Mesenchymal stem cell (in vitro differentiated cells and primary cell): ENCODE data around the gene LAPTM5.
"Not testable (repeated sequence)": the region's sequence is repeated elsewhere in the genome, so short reads cannot be mapped to it uniquely, and the experiment has no call there.

Source experiments
- DNase-seq: peaks from one replicate; pipeline ENCODE4 v3.0.0-alpha.2; 2013
- H2AFZ ChIP-seq: one replicate; pipeline ENCODE4 v1.6.1; 2013; ENCODE audit warnings: low read depth, mild to moderate bottlenecking, control low read depth, inconsistent platforms, low read length, moderate library complexity
- H2AK5ac ChIP-seq: 2 replicates; pipeline ENCODE4 v1.6.1; 2013; ENCODE audit warnings: low read length, moderate library complexity, mild to moderate bottlenecking, inconsistent platforms; ENCODE audit not compliant: severe bottlenecking
- H2BK120ac ChIP-seq: one replicate; pipeline ENCODE4 v1.6.1; 2013; ENCODE audit warnings: low read depth, mild to moderate bottlenecking, inconsistent platforms, low read length, moderate library complexity
- H2BK12ac ChIP-seq, 2 experiments: one replicate each; pipeline ENCODE4 v1.6.1; 2013; ENCODE audit warnings: inconsistent platforms in 2 of 2, low read length in 2 of 2, mild to moderate bottlenecking in 2 of 2, moderate library complexity in 2 of 2, control low read depth in 1 of 2
- H2BK15ac ChIP-seq: one replicate; pipeline ENCODE4 v1.6.1; 2013; ENCODE audit warnings: mild to moderate bottlenecking, low read depth, inconsistent platforms; ENCODE audit not compliant: poor library complexity, severe bottlenecking
- H2BK5ac ChIP-seq: 2 replicates; pipeline ENCODE4 v1.6.1; 2013; ENCODE audit warnings: low read depth, mild to moderate bottlenecking, low read length, control low read depth, inconsistent platforms; ENCODE audit not compliant: poor library complexity, severe bottlenecking
- H3K14ac ChIP-seq, 2 experiments: one replicate each; pipeline ENCODE4 v1.6.1; 2013; ENCODE audit warnings: inconsistent platforms in 2 of 2, low read length in 2 of 2, control low read depth in 1 of 2, mild to moderate bottlenecking in 1 of 2, moderate library complexity in 1 of 2
- H3K18ac ChIP-seq, 2 experiments: one replicate each; pipeline ENCODE4 v1.6.1; 2013; ENCODE audit warnings: inconsistent platforms in 2 of 2, low read length in 2 of 2, control low read depth in 1 of 2, low read depth in 1 of 2, mild to moderate bottlenecking in 1 of 2
- H3K23ac ChIP-seq, 2 experiments: one replicate each; pipeline ENCODE4 v1.6.1; 2013; ENCODE audit warnings: inconsistent platforms in 2 of 2, low read length in 2 of 2, mild to moderate bottlenecking in 2 of 2, moderate library complexity in 2 of 2, control low read depth in 1 of 2
- H3K27ac ChIP-seq: 2 replicates; pipeline ENCODE4 v1.5.1; 2013; ENCODE audit warnings: mild to moderate bottlenecking, moderate library complexity, low read length, control low read depth, inconsistent platforms; ENCODE audit not compliant: poor library complexity, severe bottlenecking
- H3K27me3 ChIP-seq, 2 experiments: 2 replicates each; pipeline versions ENCODE4 v1.6.1 to v1.7.0; 2013; ENCODE audit warnings: low read length in 2 of 2, mild to moderate bottlenecking in 2 of 2, moderate library complexity in 2 of 2, control low read depth in 1 of 2, inconsistent platforms in 1 of 2; ENCODE audit not compliant: control insufficient read depth in 1 of 2, insufficient read depth in 1 of 2
- H3K36me3 ChIP-seq, 2 experiments: 2 replicates each; pipeline versions ENCODE4 v1.6.1 to v1.7.0; 2013; ENCODE audit warnings: low read length in 2 of 2, control low read depth in 1 of 2, inconsistent platforms in 1 of 2, low read depth in 1 of 2, mild to moderate bottlenecking in 1 of 2; ENCODE audit not compliant: insufficient read depth in 2 of 2, control insufficient read depth in 1 of 2
- H3K4ac ChIP-seq, 2 experiments: one replicate each; pipeline ENCODE4 v1.6.1; 2013; ENCODE audit warnings: inconsistent platforms in 2 of 2, low read length in 2 of 2, mild to moderate bottlenecking in 2 of 2, moderate library complexity in 2 of 2, control low read depth in 1 of 2, low read depth in 1 of 2
- H3K4me1 ChIP-seq: 2 replicates; pipeline ENCODE4 v1.6.1; 2013; ENCODE audit warnings: low read depth, low read length, control low read depth; ENCODE audit not compliant: control insufficient read depth, insufficient read depth
- H3K4me2 ChIP-seq: 2 replicates; pipeline ENCODE4 v1.6.1; 2013; ENCODE audit warnings: low read length, mild to moderate bottlenecking, inconsistent platforms; ENCODE audit not compliant: poor library complexity, severe bottlenecking
- H3K4me3 ChIP-seq, 2 experiments: 2 replicates each; pipeline versions ENCODE4 v1.5.1 to v1.7.0; 2013; ENCODE audit warnings: low read length in 2 of 2, mild to moderate bottlenecking in 2 of 2, control low read depth in 1 of 2, low read depth in 1 of 2; ENCODE audit not compliant: insufficient read depth in 1 of 2
- H3K79me1 ChIP-seq: replicated peaks from 2 replicates; pipeline ENCODE4 v1.6.1; 2013; ENCODE audit warnings: mild to moderate bottlenecking, control low read depth, low read length, inconsistent platforms; ENCODE audit not compliant: poor library complexity, severe bottlenecking
- H3K9ac ChIP-seq: 2 replicates; pipeline ENCODE4 v1.7.0; 2013; ENCODE audit warnings: mild to moderate bottlenecking, low read length, moderate library complexity
- H3K9me3 ChIP-seq: 2 replicates; pipeline ENCODE4 v1.7.0; 2013; ENCODE audit warnings: mild to moderate bottlenecking, low read length; ENCODE audit not compliant: control insufficient read depth
- H4K8ac ChIP-seq: one replicate; pipeline ENCODE4 v1.6.1; 2013; ENCODE audit warnings: inconsistent platforms, mild to moderate bottlenecking, low read length, moderate library complexity
- H4K91ac ChIP-seq: one replicate; pipeline ENCODE4 v1.6.1; 2013; ENCODE audit warnings: mild to moderate bottlenecking, low read length, inconsistent platforms
- WGBS: methylation state at CpG from one replicate; pipeline ENCODE4 v1.1.7; 2013; ENCODE audit warnings: mixed read lengths; 5-methylcytosine and 5-hydroxymethylcytosine counted together

Gene LAPTM5

DNA sequence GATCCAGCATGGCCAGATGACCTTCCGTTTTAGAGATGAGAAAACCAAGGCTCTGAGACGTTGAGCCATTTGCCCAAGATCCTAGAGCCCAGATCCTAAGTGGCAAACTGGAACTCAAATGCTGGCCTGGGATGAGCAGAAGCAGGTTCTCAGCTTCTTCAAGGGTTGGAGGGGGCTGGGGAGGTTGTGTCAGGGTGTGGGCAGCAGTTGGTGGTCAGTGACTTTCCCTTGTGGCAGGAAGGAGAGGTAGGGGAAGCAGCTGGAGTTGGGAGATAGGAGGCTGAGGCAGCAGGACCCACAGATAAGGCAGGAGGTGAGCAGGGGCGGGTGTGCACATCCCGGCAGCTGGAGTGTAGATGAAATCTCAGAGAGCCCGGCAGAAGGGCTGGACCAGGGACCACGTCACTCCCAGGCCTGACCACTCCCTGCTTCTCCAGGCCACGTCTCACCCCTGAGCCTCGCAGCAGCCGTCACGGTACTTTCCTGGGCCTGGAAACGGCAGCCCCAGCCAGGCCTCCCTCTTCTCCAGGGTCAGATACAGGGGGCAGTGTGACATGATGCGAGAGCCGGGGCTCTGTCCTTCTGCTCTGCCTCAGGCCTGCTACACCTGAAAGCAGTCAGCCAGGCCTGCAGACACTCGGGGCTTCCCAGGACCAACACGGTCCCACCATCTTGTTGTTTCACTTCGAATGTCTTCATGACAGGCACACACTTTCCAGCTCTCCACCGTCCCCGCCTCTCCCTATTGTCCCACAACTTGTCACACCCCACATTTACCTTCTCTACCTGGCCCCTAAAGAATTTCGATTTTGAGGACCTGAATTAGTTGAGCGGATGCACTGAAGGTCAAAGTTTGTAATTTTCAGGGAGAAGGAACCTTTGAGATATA is 11.5 kb upstream of the LAPTM5 start:
- H3K9ac ChIP-seq, result peak overlapping the region; percentile 41
- H2AK5ac ChIP-seq, result no peak overlapping the region
- H2AFZ ChIP-seq, result no peak overlapping the region
- H3K18ac ChIP-seq, result peak overlapping the region in 1 of 2 experiments; percentile 11
- DNase-seq, result no peak
- H2BK12ac ChIP-seq, result no peak overlapping the region
- no peak overlapping the region for H3K27ac ChIP-seq
- no peak overlapping the region for H4K91ac ChIP-seq
- H3K27me3 ChIP-seq, result peaks cover 0 to 24% of the 10 kb centered on the region in 2 experiments
- H3K4me3 ChIP-seq, result no peak overlapping the region
- no peaks in the 10 kb centered on the region for H3K36me3 ChIP-seq
- no peaks in the 10 kb centered on the region for H3K9me3 ChIP-seq
- peaks cover under 1% of the 10 kb centered on the region for H3K4me1 ChIP-seq
- H3K14ac ChIP-seq, result no peak overlapping the region
- H2BK5ac ChIP-seq, result no peak overlapping the region
- H3K23ac ChIP-seq, result no peak overlapping the region
- H3K4me2 ChIP-seq, result no peak overlapping the region
- H2BK120ac ChIP-seq, result no peak overlapping the region
- 81% methylated on average over 16 of the region's 20 CpGs for WGBS
- no peak overlapping the region for H2BK15ac ChIP-seq
- no peaks in the 10 kb centered on the region for H3K79me1 ChIP-seq
- no peak overlapping the region for H3K4ac ChIP-seq
- H4K8ac ChIP-seq, result peak overlapping the region; percentile 57

DNA sequence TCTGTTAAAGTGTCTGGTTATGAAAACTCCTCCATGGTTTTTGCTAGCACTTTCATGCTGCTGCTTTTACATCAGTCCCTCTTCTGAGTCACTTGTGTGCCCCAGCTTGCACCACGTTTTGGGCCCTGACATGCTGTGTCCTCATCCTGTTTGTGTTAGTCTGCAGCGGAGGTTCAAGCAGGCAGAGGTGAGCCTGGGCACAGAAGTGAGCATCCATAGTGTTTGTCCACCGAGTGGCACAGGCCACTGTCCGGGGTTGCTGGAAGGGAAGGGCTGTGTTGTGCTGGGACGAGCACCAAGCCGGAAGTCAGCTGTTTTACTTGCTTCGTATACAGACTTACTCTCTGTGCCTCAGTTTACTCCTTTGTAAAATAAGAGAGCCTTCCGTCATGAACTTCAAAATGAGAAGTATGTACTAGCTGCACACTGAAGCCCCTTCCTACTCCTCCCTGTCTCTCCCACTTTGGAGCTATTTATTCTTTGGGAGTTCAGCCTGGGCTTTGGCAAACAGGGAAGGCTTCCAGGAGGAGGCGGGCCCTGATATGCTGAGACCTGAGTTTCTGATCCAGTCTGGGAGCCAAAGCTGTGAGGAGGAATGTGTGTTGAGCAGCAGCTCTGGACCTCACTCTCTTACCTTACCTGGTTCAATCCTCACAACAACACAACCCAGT is 10.7 kb upstream of the LAPTM5 start:
- Histone ChIP-seq H3K4me2 (no peak overlapping the region), H3K9me3 (no peaks in the 10 kb centered on the region), H2AK5ac (no peak overlapping the region), H3K14ac (peak overlapping the region in 1 of 2 experiments; percentile 84), H3K79me1 (no peaks in the 10 kb centered on the region), H3K18ac (no peak overlapping the region), H2BK5ac (no peak overlapping the region), H4K8ac (no peak overlapping the region), H2BK15ac (no peak overlapping the region), H3K27me3 (peaks cover 0 to 21% of the 10 kb centered on the region in 2 experiments), H3K27ac (no peak overlapping the region), H3K4me1 (peaks cover 8% of the 10 kb centered on the region), H3K23ac (no peak overlapping the region), H3K9ac (no peak overlapping the region), H2BK12ac (no peak overlapping the region), H4K91ac (no peak overlapping the region), H3K36me3 (no peaks in the 10 kb centered on the region), H2BK120ac (no peak overlapping the region), H2AFZ (no peak overlapping the region), H3K4me3 (no peak overlapping the region), H3K4ac (no peak overlapping the region)
- 88% methylated on average over 9 of the region's 9 CpGs for WGBS
- DNase-seq, result no peak

DNA sequence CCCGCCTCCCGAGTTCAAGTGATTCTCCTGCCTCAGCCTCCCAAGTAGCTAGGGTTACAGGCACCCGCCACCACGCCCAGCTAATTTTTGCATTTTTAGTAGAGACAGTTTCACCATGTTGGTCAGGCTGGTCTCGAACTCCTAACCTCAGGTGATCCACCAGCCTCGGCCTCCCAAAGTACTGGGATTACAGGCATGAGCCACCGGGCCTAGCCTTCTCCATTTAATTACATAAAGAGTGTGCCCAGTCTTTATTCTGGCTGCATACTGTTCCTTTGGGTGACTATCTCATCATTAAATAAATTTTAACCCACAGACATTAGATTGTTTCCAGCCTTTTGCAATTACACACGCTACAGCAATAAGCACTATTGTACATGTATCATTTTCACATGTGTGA is 9.4 kb upstream of the LAPTM5 start:
- H3K4ac ChIP-seq, H2BK5ac ChIP-seq, H2AFZ ChIP-seq, H3K9ac ChIP-seq, H3K79me1 ChIP-seq, H3K36me3 ChIP-seq, H4K8ac ChIP-seq, H3K4me3 ChIP-seq, H3K18ac ChIP-seq, H2BK12ac ChIP-seq, H3K27ac ChIP-seq, H4K91ac ChIP-seq, H3K9me3 ChIP-seq, DNase-seq, H3K23ac ChIP-seq, H2BK15ac ChIP-seq, H3K14ac ChIP-seq, H2AK5ac ChIP-seq, H3K4me2 ChIP-seq, H2BK120ac ChIP-seq: not testable (repeated sequence)
- Histone ChIP-seq H3K4me1 (peaks cover 17% of the 10 kb centered on the region), H3K27me3 (peaks cover 0 to 22% of the 10 kb centered on the region in 2 experiments)
- WGBS, result 93% methylated on average over 7 of the region's 8 CpGs
